Hematopoietic multipotent progenitor cell treated with erythropoietin and hydrocortisone succinate and interleukin-3 and kit ligand, for 17 days (in vitro differentiated cells): ENCODE data around the gene RRBP1.
"Not testable (repeated sequence)": the region's sequence is repeated elsewhere in the genome, so short reads cannot be mapped to it uniquely, and the experiment has no call there.

Source experiments
- DNase-seq: peaks from one replicate; pipeline ENCODE4 v3.0.0-alpha.2; 2015; ENCODE audit warnings: low spot score

The RRBP1 gene

DNA sequence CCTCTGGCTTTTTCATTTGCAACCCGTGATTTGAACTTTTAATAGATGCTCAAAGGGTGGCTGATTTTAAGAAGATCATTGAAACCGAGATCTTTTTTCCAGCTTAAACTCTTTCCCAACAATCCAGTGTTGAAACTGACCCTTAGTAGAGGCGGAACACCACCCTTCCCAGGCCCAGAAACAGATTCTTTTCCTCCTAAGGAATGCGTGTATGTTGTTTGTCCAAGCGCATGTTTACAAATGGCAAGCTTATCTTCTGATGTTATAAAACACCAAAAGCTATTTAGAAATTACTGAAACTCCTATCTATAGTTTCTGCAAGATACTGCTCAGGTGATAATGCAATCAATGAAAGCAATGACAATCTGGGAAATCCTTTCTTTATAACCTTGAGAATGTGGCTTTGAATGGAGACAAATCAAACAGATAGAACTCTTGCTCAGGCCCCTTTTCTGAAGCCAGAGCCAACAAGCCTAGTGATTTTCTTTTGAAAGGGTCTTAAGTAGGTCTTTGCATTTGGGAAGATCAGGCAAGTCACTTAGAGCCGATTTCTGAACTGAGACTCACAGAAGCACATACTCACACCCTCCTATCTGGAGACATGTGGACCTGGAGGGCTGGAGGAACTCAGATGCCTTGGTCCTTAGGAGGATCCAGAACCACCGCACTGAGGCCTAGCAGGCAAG is 26.8 kb upstream of the RRBP1 start:
- no peak for DNase-seq

- not testable (repeated sequence) for DNase-seq
These were observed 25.9 kb upstream of the RRBP1 start for GRCh38 chr20:17707951-17708350.

DNA sequence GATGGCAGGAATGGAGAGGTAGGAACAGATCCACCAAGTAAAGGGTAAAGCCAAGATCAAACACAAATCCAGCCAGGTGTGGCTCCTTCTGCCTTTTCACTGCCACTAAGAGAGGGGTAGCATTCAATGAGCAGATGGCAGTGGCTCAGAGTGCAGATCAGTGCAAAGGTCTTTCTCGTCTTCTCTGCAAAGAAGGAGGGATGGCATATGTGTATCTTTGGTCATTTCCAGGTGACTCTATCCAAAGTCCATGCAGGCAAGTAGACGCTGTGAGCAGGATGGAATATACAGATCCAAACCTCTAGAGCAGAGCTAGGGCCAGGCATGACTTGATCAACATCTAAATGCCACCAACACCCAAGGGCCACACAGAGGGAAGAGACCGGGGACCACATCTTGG is 24.6 kb upstream of the RRBP1 start:
- no peak for DNase-seq

DNA sequence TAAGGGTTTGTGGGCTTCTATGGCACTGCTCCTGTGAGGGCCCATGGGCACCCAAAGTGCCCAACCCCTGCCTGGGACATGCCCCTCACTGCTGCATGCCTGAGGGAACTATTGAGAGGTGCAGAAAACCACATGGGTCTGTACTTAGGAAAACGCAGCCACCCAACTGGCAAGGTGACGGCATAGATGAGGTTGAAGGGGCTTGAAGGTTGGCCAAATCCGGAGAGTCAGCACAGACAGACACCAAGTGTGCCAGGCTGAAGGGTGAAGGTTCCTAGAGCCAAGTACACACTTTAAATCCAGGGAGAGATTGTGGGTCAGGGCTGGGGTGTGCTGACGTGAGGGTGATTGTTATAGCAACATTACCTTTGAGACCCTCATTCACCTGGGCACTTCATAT is 23.9 kb upstream of the RRBP1 start:
- DNase-seq = no peak

DNA sequence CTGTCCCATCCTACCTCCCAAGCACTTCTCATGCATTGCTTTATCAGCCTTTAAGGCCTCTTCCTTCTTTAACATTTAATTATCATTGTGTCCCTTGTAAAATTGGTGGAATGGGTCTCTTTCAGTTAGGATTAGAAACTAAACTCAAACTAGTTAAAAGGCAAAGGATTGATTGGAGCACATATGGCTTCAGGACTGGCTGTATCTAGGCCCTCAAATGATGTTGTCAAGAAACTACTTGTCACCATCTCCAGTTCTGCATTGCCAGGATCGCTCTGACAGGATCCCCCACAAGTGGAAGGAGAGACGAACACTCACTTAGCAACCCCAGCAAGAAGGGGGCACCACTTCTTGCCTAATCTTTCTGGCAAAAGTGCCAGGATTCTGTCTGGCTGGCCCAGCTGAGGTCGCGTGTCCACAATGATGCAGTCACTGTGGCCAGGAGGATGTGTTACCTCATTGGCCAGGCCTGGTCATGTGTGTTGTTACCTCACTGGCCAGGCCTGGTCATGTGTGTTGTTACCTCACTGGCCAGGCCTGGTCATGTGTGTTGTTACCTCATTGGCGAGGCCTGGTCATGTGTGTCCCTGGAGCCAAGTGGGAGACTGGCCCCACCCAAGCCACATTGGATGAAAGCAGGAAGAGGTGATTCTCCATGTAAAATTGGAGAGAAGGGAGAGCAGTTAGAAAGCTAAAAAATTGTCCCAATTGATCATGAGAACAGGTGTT is 22.7 kb upstream of the RRBP1 start:
- no peak for DNase-seq

DNA sequence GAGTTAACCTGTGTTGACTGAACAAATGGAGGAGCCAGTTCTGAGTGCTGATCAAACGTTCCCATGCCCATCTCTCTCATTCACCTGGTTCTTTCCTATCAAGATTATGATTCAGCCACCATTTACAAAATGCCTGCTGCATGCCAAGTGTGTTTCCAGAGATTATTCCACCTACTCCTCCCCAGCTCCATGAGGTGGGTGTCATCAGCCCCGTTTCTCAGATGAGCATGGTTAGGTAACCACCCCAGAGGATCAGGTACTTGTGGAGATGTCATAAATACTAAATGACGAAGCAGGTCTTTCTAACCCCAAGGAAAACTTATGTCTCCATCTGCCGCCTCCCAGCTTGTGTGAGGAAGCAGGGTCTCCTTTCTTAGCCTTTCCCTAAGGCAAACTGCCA is 19.8 kb upstream of the RRBP1 start:
- no peak for DNase-seq

- DNase-seq = no peak
These were observed 18.6 kb upstream of the RRBP1 start for GRCh38 chr20:17700637-17701036.

- no peak for DNase-seq
These were observed 17.9 kb upstream of the RRBP1 start, which contains the start of gene BANF2 for GRCh38 chr20:17699931-17700351. BANF2 (plus strand) TSS chr20:17699966; CDS start chr20:17725026, 25,060 bp downstream.

GRCh38 chr20:17698384-17698783 is 16.3 kb upstream of the RRBP1 start:
- no peak for DNase-seq

GRCh38 chr20:17697171-17697570 is 15.1 kb upstream of the RRBP1 start:
- no peak for DNase-seq

DNA sequence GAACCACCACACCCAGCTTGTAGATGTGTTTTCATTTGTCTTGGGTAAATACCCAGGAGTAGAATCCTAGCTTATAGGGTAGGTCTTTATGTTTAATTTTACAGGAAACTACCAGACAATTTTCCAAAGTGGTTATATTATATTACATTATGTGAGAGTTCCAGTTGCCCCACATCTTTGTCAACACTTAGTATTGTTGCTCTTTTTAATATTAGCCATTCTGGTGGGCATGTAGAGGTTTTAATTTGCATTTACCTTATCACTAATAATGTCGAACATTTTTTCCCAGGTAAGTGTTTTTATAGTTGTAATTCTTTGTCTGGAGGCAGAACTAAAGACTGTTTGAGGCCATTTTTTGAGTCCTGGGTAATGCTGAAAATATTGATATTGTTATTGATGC is 14.2 kb upstream of the RRBP1 start:
- DNase-seq = no peak

- DNase-seq = no peak
These were observed 12.7 kb upstream of the RRBP1 start for GRCh38 chr20:17694767-17695166.

- DNase-seq = no peak
These were observed 11.5 kb upstream of the RRBP1 start for GRCh38 chr20:17693444-17694001.

GRCh38 chr20:17691758-17692157 is 9.7 kb upstream of the RRBP1 start:
- no peak for DNase-seq

DNA sequence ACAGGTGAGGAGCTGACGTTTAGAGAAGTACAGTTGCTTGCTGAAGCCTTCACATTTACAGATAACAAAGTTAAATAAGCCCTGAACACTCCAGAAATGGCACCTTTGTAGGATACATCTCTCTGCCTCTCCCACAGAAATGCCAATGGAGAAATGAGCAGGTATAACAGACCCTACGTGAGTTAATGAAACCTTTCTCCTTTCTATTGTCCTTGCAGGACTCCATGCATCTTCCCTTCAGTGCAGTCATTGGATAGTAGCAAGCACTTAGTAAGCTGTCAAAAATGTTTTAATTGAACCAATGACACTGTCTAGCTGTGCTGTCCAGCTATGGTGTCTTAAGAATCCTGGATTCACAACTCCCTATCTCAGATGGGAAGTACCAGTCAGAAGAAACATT is 8.1 kb upstream of the RRBP1 start:
- DNase-seq = no peak

GRCh38 chr20:17688965-17689364 is 6.9 kb upstream of the RRBP1 start:
- no peak for DNase-seq

DNA sequence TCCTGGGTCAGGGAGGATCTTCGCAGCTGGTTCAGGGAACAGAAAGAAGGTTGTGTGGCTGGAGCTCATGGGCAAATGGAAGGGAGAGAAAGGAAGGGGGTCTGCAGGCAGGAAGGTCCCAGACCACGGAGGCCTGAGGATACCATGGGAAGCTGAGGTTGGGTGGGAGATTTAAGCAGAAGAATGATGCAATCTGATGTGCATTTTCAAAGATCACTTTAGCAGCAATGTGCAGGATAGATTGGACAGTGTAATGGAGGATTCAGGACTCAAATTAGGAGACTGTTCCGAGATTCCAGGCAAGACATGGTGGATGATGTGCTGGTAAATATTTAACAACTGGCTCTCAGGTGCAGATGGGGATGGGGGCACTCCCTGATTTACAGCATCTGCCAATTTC is 5.8 kb upstream of the RRBP1 start:
- no peak for DNase-seq

DNA sequence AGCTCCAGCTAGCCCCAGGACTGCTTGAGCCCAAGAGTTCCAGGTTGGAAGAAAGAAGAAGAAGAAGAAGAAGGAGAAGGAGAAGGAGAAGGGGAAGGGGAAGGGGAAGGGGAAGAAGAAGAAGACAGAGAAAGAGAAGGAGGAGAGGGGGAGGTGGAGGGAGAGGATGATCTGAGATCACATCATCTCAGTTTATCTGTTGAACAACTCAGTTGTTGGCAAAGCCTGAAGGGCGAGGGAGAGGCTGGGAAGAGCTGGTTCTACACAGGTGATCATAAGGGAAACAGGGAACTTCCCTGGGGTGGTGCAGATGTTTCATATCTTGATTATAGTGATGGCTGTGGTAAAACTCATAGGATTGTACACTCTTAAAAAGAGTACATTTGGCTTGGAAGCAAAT is 3.1 kb upstream of the RRBP1 start:
- no peak for DNase-seq

DNA sequence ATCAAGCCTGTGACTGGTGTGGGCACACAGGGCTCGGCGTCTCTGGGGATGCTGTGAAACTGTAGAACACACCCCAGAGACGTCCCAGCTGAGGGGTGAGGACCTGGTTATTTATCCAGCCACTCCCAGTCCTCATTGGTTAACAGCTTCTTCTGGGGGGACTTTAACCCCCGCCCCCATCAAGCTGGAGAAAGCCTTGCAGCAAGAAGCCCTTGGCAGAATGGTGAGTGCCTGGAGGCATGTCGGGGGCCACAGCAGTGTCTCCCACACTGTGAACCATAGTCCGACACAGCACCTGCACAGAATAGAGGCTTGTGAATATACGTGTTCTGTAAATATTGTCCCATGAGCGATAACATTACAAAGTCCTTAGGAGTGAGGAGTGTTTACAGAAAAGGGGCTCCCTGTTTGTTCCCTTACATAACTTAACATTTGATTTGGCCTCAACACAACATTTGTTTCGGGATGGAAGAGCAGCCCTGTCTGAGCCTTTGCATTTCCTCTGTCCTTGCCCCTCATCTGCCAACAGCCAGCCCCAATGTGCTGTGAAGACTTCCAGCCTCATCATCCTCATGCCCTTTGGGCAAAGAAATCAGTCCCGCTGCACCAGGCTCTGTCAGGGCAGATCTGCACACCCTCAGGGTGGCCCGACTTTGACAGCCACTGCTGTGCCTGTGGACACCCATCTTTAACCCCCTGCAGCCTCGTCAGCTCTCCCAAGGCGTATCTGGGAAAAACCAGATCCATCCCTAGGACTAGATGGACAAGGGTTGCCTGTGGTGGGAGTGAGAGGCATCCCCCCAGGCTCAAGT is 2.2 kb upstream of the RRBP1 start:
- no peak for DNase-seq

- DNase-seq = no peak
These were observed 1.4 kb upstream of the RRBP1 start for GRCh38 chr20:17683218-17684076.

- DNase-seq = no peak
These were observed 802 bp upstream of the RRBP1 start for GRCh38 chr20:17682889-17683198.

DNA sequence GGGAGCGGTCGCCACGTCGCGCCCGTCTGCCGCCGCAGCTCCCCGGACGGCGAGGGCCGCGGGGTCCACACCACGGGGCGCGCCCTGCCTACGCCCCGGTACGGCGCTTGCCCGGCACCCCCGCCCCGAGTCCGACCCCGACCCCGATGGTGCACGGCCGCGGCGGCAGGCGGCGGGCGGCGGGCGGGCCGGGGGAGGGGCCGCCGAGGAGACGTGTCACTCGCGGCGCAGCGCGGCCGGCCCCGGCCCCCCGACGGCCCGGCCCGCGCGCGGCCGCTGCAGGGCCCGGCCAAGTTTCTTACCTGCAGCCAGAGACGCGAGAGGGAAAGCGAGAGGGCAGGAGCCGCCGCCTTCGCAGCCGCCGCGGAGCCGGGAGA is 328 bp downstream of the RRBP1 start:
- no peak for DNase-seq
